H1 (cell line): ENCODE measurements around the gene BEST1. TPM values are rescaled to one million over a fixed set of nuclear protein-coding genes. Genes with fewer than 3 reads are reported as not detected.

Source experiments
- CTCF ChIA-PET: fragments of 300-600 bp; sonication (Branson Sonifier 250); formaldehyde crosslinking; loops from one replicate; lab custom pipeline; 2021; ENCODE audit not compliant: partially characterized antibody; lab: Charles Lee
- POLR2A ChIA-PET: fragments of 300-600 bp; sonication (Branson Sonifier 250); formaldehyde crosslinking; loops from one replicate; lab custom pipeline; 2021; ENCODE audit warnings: inconsistent platforms; ENCODE audit not compliant: partially characterized antibody; lab: Charles Lee
- DNase-seq, 2 experiments: peaks; one replicate each; pipeline versions ENCODE4 v3.0.0 to v3.0.0-alpha.2; 2010 to 2022; ENCODE audit warnings: low spot score in 2 of 2, low read depth in 1 of 2, mixed read lengths in 1 of 2
- FAIRE-seq: peaks from 2 replicates; lab custom pipeline; 2011; peaks lifted over from hg19 to GRCh38; lab: Jason Lieb, UNC
- H2AFZ ChIP-seq: 2 replicates; pipeline ENCODE4 v1.8.1; 2012; ENCODE audit warnings: low read length, inconsistent platforms
- H2AK5ac ChIP-seq: 2 replicates; pipeline ENCODE4 v1.6.1; 2013; ENCODE audit warnings: low read depth, low read length
- H2BK120ac ChIP-seq: replicated peaks from 2 replicates; pipeline ENCODE3; 2013; ENCODE audit warnings: low read depth, low read length, inconsistent platforms
- H2BK12ac ChIP-seq: 2 replicates; pipeline ENCODE4 v1.6.1; 2013; ENCODE audit warnings: low read depth, low read length
- H2BK15ac ChIP-seq: 2 replicates; pipeline ENCODE4 v1.6.1; 2013; ENCODE audit warnings: low read length
- H2BK20ac ChIP-seq: 2 replicates; pipeline ENCODE4 v1.6.1; 2013; ENCODE audit warnings: low read length
- H2BK5ac ChIP-seq: 2 replicates; pipeline ENCODE4 v1.6.1; 2013; ENCODE audit warnings: low read depth, low read length
- H3K14ac ChIP-seq: 2 replicates; pipeline ENCODE4 v1.6.1; 2013; ENCODE audit warnings: inconsistent platforms; ENCODE audit not compliant: insufficient read length
- H3K18ac ChIP-seq: 2 replicates; pipeline ENCODE4 v1.6.1; 2013; ENCODE audit warnings: low read length; ENCODE audit errors: extremely low read depth
- H3K23ac ChIP-seq: 2 replicates; pipeline ENCODE4 v1.6.1; 2013; ENCODE audit warnings: inconsistent platforms; ENCODE audit not compliant: insufficient read length
- H3K23me2 ChIP-seq: 2 replicates; pipeline ENCODE4 v1.6.1; 2013; ENCODE audit warnings: low read depth, low read length
- H3K27ac ChIP-seq: 2 replicates; pipeline ENCODE4 v1.6.1; 2011; ENCODE audit warnings: low read depth, low read length, inconsistent platforms
- H3K27me3 ChIP-seq, 4 experiments: replicated peaks in 1 of 4; 1 replicate in 1 of 4; 2 replicates in 3 of 4; pipeline versions ENCODE4 v1.6.1 to v1.8.1; 2011 to 2013; ENCODE audit warnings: low read length in 3 of 4, mild to moderate bottlenecking in 3 of 4, inconsistent platforms in 2 of 4, mixed read lengths in 2 of 4, moderate library complexity in 1 of 4; ENCODE audit not compliant: control insufficient read depth in 3 of 4, insufficient read depth in 3 of 4; ENCODE audit errors: extremely low read depth in 1 of 4
- H3K36me3 ChIP-seq, 4 experiments: 2 replicates each; pipeline versions ENCODE4 v1.6.1 to v1.8.1; 2011 to 2013; ENCODE audit warnings: mild to moderate bottlenecking in 4 of 4, low read length in 3 of 4, moderate library complexity in 2 of 4, control low read depth in 1 of 4, inconsistent platforms in 1 of 4; ENCODE audit not compliant: insufficient read depth in 4 of 4, control insufficient read depth in 2 of 4
- H3K4ac ChIP-seq: replicated peaks from 2 replicates; pipeline ENCODE3; 2013; ENCODE audit warnings: low read length, low read depth, mixed read lengths, inconsistent platforms; ENCODE audit not compliant: insufficient read length
- H3K4me1 ChIP-seq, 4 experiments: replicated peaks in 1 of 4; 1 replicate in 1 of 4; 2 replicates in 3 of 4; pipeline versions ENCODE4 v1.6.1 to v1.8.1; 2011 to 2013; ENCODE audit warnings: low read length in 3 of 4, inconsistent platforms in 2 of 4, mixed read lengths in 1 of 4; ENCODE audit not compliant: insufficient read depth in 4 of 4, control insufficient read depth in 3 of 4
- H3K4me2 ChIP-seq, 2 experiments: 2 replicates each; pipeline versions ENCODE4 v1.6.1 to v1.8.1; 2011 to 2013; ENCODE audit warnings: low read depth in 2 of 2, low read length in 2 of 2, control low read depth in 1 of 2, inconsistent platforms in 1 of 2, mild to moderate bottlenecking in 1 of 2; ENCODE audit not compliant: insufficient read depth in 1 of 2
- H3K4me3 ChIP-seq, 4 experiments: fragments of 200-600, 300-600 bp in 1 of 4; sonication (generic), shearing (Covaris generic), sonication (Bioruptor Twin) in 1 of 4; 2 replicates each; pipeline versions ENCODE4 v1.5.1 to v1.8.1; 2011 to 2016; ENCODE audit warnings: low read length in 4 of 4, low read depth in 3 of 4, control low read depth in 2 of 4, inconsistent platforms in 2 of 4, mild to moderate bottlenecking in 2 of 4, mixed read lengths in 1 of 4, moderate library complexity in 1 of 4; ENCODE audit not compliant: insufficient read depth in 2 of 4; ENCODE audit errors: extremely low read depth in 1 of 4
- H3K56ac ChIP-seq: replicated peaks from 2 replicates; pipeline ENCODE3; 2013; ENCODE audit warnings: low read depth, mild to moderate bottlenecking, mixed read lengths, low read length, inconsistent platforms; ENCODE audit not compliant: insufficient read length
- H3K79me1 ChIP-seq: 2 replicates; pipeline ENCODE4 v1.6.1; 2013; ENCODE audit warnings: low read depth, low read length, control low read depth
- H3K79me2 ChIP-seq, 2 experiments: 2 replicates each; pipeline versions ENCODE4 v1.6.1 to v1.8.1; 2012 to 2013; ENCODE audit warnings: low read length in 2 of 2, mild to moderate bottlenecking in 2 of 2, inconsistent platforms in 1 of 2; ENCODE audit not compliant: insufficient read depth in 2 of 2, control insufficient read depth in 1 of 2
- H3K9ac ChIP-seq, 4 experiments: replicated peaks in 1 of 4; 1 replicate in 1 of 4; 2 replicates in 3 of 4; pipeline versions ENCODE4 v1.6.1 to v1.8.1; 2011 to 2013; ENCODE audit warnings: low read depth in 3 of 4, low read length in 3 of 4, control low read depth in 2 of 4, mild to moderate bottlenecking in 2 of 4, moderate library complexity in 2 of 4, inconsistent platforms in 1 of 4; ENCODE audit errors: extremely low read depth in 1 of 4
- H3K9me3 ChIP-seq, 2 experiments: 2 replicates each; pipeline versions ENCODE4 v1.6.1 to v1.8.1; 2012 to 2013; ENCODE audit warnings: mild to moderate bottlenecking in 2 of 2, moderate library complexity in 2 of 2, control low read depth in 1 of 2, inconsistent platforms in 1 of 2, low read depth in 1 of 2, low read length in 1 of 2, mixed read lengths in 1 of 2; ENCODE audit not compliant: insufficient read depth in 2 of 2
- H4K20me1 ChIP-seq, 2 experiments: replicated peaks in 1 of 2; 2 replicates each; pipeline versions ENCODE3 to v1.8.1; 2011 to 2013; ENCODE audit warnings: inconsistent platforms in 2 of 2, low read length in 2 of 2, mild to moderate bottlenecking in 1 of 2; ENCODE audit not compliant: insufficient read depth in 2 of 2, control insufficient read depth in 1 of 2
- H4K5ac ChIP-seq: 2 replicates; pipeline ENCODE4 v1.6.1; 2013; ENCODE audit warnings: low read length, low read depth, mixed read lengths, inconsistent platforms; ENCODE audit not compliant: insufficient read length
- H4K8ac ChIP-seq: 2 replicates; pipeline ENCODE4 v1.8.0; 2013; ENCODE audit warnings: mild to moderate bottlenecking, moderate library complexity, low read length, inconsistent platforms; ENCODE audit not compliant: insufficient read depth; ENCODE audit errors: extremely low read depth
- H4K91ac ChIP-seq: replicated peaks from 2 replicates; pipeline ENCODE3; 2013; ENCODE audit warnings: low read length, mixed read lengths, inconsistent platforms; ENCODE audit not compliant: insufficient read length
- BACH1 ChIP-seq: IDR thresholded peaks from 2 replicates; pipeline ENCODE4 v1.6.1; 2012; ENCODE audit warnings: low read length, improper control_type of control experiment
- CEBPB ChIP-seq: IDR thresholded peaks from 2 replicates; pipeline ENCODE4 v1.6.1; 2012; ENCODE audit warnings: low read depth, low read length
- CHD2 ChIP-seq: IDR thresholded peaks from 2 replicates; pipeline ENCODE4 v1.6.1; 2012; ENCODE audit warnings: low read length, improper control_type of control experiment
- WGBS, 2 experiments: shearing (Covaris generic) in 1 of 2; methylation state at CpG; one replicate each; pipeline versions ENCODE4 v1.1.6 to v1.1.7; 2013 to 2015; ENCODE audit warnings: low lambda C conversion rate in 2 of 2, mixed read lengths in 2 of 2, inconsistent platforms in 1 of 2, low coverage in 1 of 2, missing lambda C conversion rate in 1 of 2; ENCODE audit not compliant: insufficient replicate concordance in 2 of 2, insufficient coverage in 1 of 2, insufficient read length in 1 of 2; ENCODE audit errors: extremely low coverage in 1 of 2, missing lambda C conversion rate in 1 of 2; 5-methylcytosine and 5-hydroxymethylcytosine counted together
- polyA plus RNA-seq, 7 experiments: library from polyadenylated mRNA; depleted of rRNA in 3 of 7; stranded (reverse) in 5 of 7; unstranded in 2 of 7; fragments of >200 nt in 5 of 7; fragments of 200-250 nt in 2 of 7; gene quantifications; 1 replicate in 5 of 7; 2 replicates in 1 of 7; 4 replicates in 1 of 7; pipeline versions ENCODE4 v1.2.1 to v1.2.3, GENCODE V29; 2011 to 2013; ENCODE audit warnings: missing spikeins in 2 of 7, mixed read lengths in 2 of 7
- total RNA-seq: library from RNA; stranded (reverse); fragmentation: NEBNext Ultra II Directional; extraction: Animal tissue kit (Norgen Biotek cat#: 25700); gene quantifications from 2 replicates; pipeline ENCODE4 v1.2.1, GENCODE V29; 2021

Gene BEST1
- total and polyA plus RNA-seq, 2 of the 8 experiments (the other 6 are each of a cell fraction or from before 2014, with no cell fraction given): 0.22 to 0.62 TPM

DNA sequence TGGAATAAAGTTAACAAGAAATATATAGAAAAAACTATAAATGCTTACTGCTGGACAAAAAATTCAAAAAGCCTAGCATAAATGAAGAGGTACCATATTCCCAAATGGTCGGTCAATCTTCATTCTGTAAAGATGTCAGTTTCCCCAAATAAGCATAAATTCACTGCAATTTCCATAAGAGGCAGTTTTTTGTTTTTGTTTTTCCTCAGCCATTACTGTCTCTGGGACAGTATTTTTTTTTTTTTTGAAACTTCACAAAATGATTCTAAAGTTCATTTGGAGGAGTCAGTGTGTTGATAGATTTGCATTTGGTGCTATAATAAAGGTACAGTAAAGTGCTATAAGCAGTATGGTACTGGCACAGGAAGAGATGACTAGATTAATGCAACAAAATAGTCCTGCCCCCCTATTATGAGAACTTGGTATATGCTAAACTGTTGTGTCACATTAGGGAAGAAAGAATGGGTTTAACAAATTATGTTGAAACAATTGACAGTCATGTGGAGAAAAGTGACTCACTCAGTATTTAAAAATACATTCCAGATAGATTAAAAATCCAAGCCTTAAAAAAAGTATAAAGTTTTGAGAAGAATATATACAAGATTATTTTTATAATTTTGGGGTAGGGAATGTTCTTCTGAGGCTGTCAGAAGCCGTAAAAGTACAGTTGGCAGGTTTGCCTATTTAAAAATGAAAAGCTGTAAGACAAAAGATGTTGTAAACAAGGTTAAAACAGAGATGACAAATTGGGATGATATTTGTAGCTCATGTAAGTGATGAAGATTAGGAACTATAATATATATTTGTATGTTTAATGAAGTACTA, 19.9 kb downstream of the BEST1 start:
- no peak overlapping the region for H4K8ac ChIP-seq
- no peak overlapping the region for H3K14ac ChIP-seq
- no peak overlapping the region for H3K56ac ChIP-seq
- no peak overlapping the region for H4K91ac ChIP-seq
- DNase-seq (no peak), FAIRE-seq (no peak)
- no peaks in the 10 kb centered on the region for H3K79me1 ChIP-seq
- H2AFZ ChIP-seq: no peak overlapping the region
- no peak overlapping the region for H2BK20ac ChIP-seq
- ChIA-PET CTCF (interaction anchor here (0.6 to 6.0 kb wide), 11 partner anchors 9 to 601 kb away, joined by 3 to 36 read pairs (median 5); no protein-coding TSS in a partner anchor), POLR2A (interaction anchor here (0.6 to 25.7 kb wide), 15 partner anchors 2 to 594 kb away, joined by 3 to 458 read pairs (median 5); partner anchors contain the start of genes BEST1 and FTH1)
- H3K9ac ChIP-seq: no peak overlapping the region
- no peak overlapping the region for H2AK5ac ChIP-seq
- H3K9me3 ChIP-seq: no peaks in the 10 kb centered on the region
- H3K4me2 ChIP-seq: no peak overlapping the region
- H4K5ac ChIP-seq: no peak overlapping the region
- no peak for TF ChIP-seq CEBPB
- TF ChIP-seq BACH1: no peak
- no peak for TF ChIP-seq CHD2
- 90% methylated on average over 2 of the region's 2 CpGs; no CpG with 5 or more reads in 1 of the 2 experiments for WGBS, 2 experiments
- H3K27ac ChIP-seq: no peak overlapping the region
- no peak overlapping the region for H3K4ac ChIP-seq
- H3K79me2 ChIP-seq: peaks cover 14 to 33% of the 10 kb centered on the region in 2 experiments
- H3K18ac ChIP-seq: no peak overlapping the region
- H3K27me3 ChIP-seq: no peaks in the 10 kb centered on the region; a peak in 3 of 7 replicates
- H2BK12ac ChIP-seq: no peak overlapping the region
- no peak overlapping the region for H3K4me3 ChIP-seq
- no peak overlapping the region for H2BK5ac ChIP-seq
- no peak overlapping the region for H2BK15ac ChIP-seq
- H3K23me2 ChIP-seq: peaks cover 12% of the 10 kb centered on the region; the same call in 1 of the 2 replicates
- H3K36me3 ChIP-seq: peaks cover 1 to 7% (median 6%) of the 10 kb centered on the region in 4 experiments; a peak in 7 of 8 replicates
- H2BK120ac ChIP-seq: no peak overlapping the region
- H3K4me1 ChIP-seq: peaks cover 9 to 30% (median 20%) of the 10 kb centered on the region in 4 experiments
- peaks cover 10 to 14% of the 10 kb centered on the region in 2 experiments for H4K20me1 ChIP-seq
- no peak overlapping the region for H3K23ac ChIP-seq
